ENCODE data around the gene MGME1. TPM values are rescaled to one million over a fixed set of nuclear protein-coding genes. Genes with fewer than 3 reads are reported as not detected.
A peak's percentile ranks its signal among the peaks of the same experiment; 100 is the strongest.

Gene MGME1
- total and polyA plus RNA-seq, 2 of the 13 experiments (the other 11 are each of a cell fraction or from before 2014, with no cell fraction given) = 36.7 to 66.6 TPM

GRCh38 chr20:18020931-18021330 is 52.1 kb downstream of the MGME1 start:
- Histone ChIP-seq H3K27me3 (ENCODE audit: control insufficient read depth in 1 of 2, insufficient read depth in 2 of 2, low read length in 2 of 2) (peaks cover 0 to 15% of the 10 kb centered on the region in 2 experiments; a peak in 3 of 5 replicates), H3K36me3 (replicated peaks in 1 of 2; ENCODE audit: control insufficient read depth in 1 of 2, insufficient read depth in 2 of 2, low read length in 2 of 2) (no peaks in the 10 kb centered on the region), H3K9me3 (ENCODE audit: low read length) (no peaks in the 10 kb centered on the region), H3K4me3 (replicated peaks in 1 of 3; ENCODE audit: insufficient read depth in 1 of 3, low read depth in 2 of 3, low read length in 3 of 3) (no peak overlapping the region), H3K79me2 (ENCODE audit: insufficient read depth, low read length) (no peaks in the 10 kb centered on the region), H3K4me1 (ENCODE audit: insufficient read depth, low read length) (no peaks in the 10 kb centered on the region), H4K20me1 (ENCODE audit: insufficient read depth, low read length) (no peaks in the 10 kb centered on the region), H3K27ac (ENCODE audit: extremely low read length, insufficient read depth, low read length) (no peak overlapping the region), H3K9ac (ENCODE audit: insufficient read depth, low read depth, low read length) (no peak overlapping the region), H3K4me2 (ENCODE audit: low read depth, low read length) (peak overlapping the region; percentile 18; the same call in 1 of the 2 replicates), H2AFZ (ENCODE audit: low read length) (peak overlapping the region; percentile 43)
- ChIA-PET CTCF (ENCODE audit: low intra/inter-chr PET ratio, low total read pairs) (no interaction called here), POLR2A (no interaction called here)
- 22% methylated on average over 7 of the region's 7 CpGs for WGBS (ENCODE audit: low lambda C conversion rate)
- ATAC-seq = peak; percentile 79
- DNase-seq (ENCODE audit: low spot score) = no peak
- FAIRE-seq = peak; percentile 73
- BruUV-seq (replicated peaks) = no TSS peak
- in situ Hi-C loops (cut with HindIII; ENCODE audit: extremely low pct_ligation_motif_present, low pct_unique_long_range_greater_than_20kb) (no loop called here), intact Hi-C loops (cut with micrococcal nuclease; ENCODE audit: unreplicated experiment) (no loop called here)
- TF ChIP-seq CBX1 (IDR thresholded peaks at IDR 0.05; ENCODE audit: low read depth) (no peak), SMC3 (IDR thresholded peaks at IDR 0.05; ENCODE audit: low read length) (peak; percentile 52; the same call in 1 of the 2 replicates), HMG20A (CRISPR knock-in tag; IDR thresholded peaks at IDR 0.05; ENCODE audit: borderline replicate concordance) (no peak), SP1 (IDR thresholded peaks at IDR 0.05) (no peak), SP1 (CRISPR knock-in tag; IDR thresholded peaks at IDR 0.05) (no peak), ZNF367 (CRISPR knock-in tag; IDR thresholded peaks at IDR 0.05; ENCODE audit: borderline replicate concordance) (no peak), CTCF (CRISPR knock-in tag; IDR thresholded peaks at IDR 0.05) (peak; percentile 68), ZKSCAN1 (IDR thresholded peaks at IDR 0.05; ENCODE audit: low read length) (no peak), HHEX (CRISPR knock-in tag; IDR thresholded peaks at IDR 0.05) (no peak), RAD21 (CRISPR knock-in tag; IDR thresholded peaks at IDR 0.05) (no peak), YEATS2 (CRISPR knock-in tag; IDR thresholded peaks at IDR 0.05; ENCODE audit: borderline replicate concordance) (0 out of 2 replicates have a peak, but pooled peaks have one; percentile 12), ZNF792 (CRISPR knock-in tag; IDR thresholded peaks at IDR 0.05) (no peak), XRCC5 (optimal IDR thresholded peaks at IDR 0.05; ENCODE audit: low read length) (peak; percentile 54), PBX2 (CRISPR knock-in tag; IDR thresholded peaks at IDR 0.05) (no peak), HES4 (CRISPR knock-in tag; IDR thresholded peaks at IDR 0.05; ENCODE audit: borderline replicate concordance) (0 out of 2 replicates have a peak, but pooled peaks have one; percentile 26), CREB1 (IDR thresholded peaks at IDR 0.05) (no peak), CREB1 (CRISPR knock-in tag; IDR thresholded peaks at IDR 0.05) (no peak), HBP1 (CRISPR knock-in tag; IDR thresholded peaks at IDR 0.05; ENCODE audit: low read depth) (no peak), POLR2AphosphoS5 (IDR thresholded peaks at IDR 0.05; ENCODE audit: low read depth, low read length) (no peak), STAG1 (CRISPR knock-in tag; IDR thresholded peaks at IDR 0.05) (peak; percentile 67), PRDM4 (CRISPR knock-in tag; IDR thresholded peaks at IDR 0.05; ENCODE audit: borderline replicate concordance) (no peak), MTF1 (CRISPR knock-in tag; IDR thresholded peaks at IDR 0.05) (no peak)
- TF ChIP-seq, protein P1, sequence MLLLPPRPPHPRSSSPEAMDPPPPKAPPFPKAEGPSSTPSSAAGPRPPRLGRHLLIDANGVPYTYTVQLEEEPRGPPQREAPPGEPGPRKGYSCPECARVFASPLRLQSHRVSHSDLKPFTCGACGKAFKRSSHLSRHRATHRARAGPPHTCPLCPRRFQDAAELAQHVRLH (CRISPR knock-in tag; IDR thresholded peaks at IDR 0.05; ENCODE audit: borderline replicate concordance, low read depth) = no peak

All from HepG2 (cell line).